EL (cell line): Measurements from ENCODE around the gene ZNF37A.
A peak's percentile ranks its signal among the peaks of the same experiment; 100 is the strongest.

Experiments used
- DNase-seq: peaks from one replicate; pipeline ENCODE4 v3.0.0-alpha.2; 2016

Gene ZNF37A

DNA sequence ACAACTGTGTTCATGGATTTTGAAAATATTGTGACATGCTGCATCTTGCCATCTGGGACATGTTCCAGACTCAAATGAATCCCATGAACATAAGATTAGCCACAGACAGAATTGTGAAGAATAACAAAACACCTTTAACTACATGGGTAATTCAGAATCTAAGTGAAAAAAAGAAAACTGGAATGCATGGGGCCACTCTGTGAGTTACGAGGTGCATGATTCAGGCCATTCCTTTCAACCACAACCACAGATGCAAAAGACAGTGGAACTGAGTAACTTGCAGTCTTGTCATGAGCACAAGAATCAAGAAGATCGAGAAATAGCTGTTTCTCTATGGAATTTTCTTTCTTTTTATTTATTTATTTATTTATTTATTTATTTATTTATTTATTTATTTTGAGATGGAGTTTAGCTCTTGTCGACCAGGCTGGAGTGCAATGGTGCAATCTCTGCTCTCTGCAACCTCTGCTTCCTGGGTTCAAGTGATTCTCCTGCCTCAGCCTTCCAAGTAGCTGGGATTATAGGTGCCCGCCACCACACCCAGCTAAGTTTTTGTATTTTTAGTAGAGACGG is 56.8 kb downstream of the ZNF37A start:
- DNase-seq, result peak; percentile 20

DNA sequence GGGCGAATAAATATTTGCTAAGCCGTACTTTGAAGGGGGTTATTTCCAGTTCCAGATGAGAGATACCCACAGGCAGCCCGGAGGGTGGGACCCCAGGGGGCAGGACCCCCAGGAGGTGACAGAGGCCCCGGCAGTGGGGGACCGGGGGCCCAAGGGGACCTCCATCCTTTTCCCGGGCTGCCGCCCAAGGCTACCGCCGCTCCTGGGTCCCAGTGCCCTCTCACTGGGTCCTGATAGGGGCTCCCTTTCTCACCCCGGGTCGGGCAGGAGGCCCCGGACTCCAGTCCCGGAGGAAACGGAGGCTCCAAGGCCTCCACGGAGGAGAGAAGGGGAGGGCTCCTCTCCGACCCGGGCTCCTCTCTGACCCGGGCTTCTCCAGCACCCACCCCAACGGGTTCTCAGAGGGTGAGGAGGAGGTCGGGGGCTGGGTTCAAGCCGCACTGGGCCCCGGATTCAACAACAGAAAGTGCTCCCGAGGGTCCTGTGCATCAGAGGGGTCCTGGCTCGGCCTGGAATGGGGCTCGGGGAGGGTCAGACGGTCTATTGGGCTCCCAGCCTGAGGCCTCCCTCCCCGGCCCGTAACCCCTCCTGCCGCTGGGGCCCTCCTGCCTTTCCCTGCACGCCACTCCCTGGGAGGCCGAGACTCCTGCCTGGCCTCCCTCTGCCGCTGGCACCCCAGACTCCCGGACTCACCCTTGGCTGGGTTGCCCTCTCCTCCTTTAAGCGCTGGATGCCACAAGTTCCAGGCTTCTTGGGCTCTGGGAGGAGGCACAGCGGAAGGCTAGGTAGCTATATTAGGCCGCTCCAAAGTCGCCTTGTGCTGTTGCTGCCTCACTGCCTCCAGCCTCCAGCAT is 62.5 kb downstream of the ZNF37A start:
- no peak for DNase-seq

DNA sequence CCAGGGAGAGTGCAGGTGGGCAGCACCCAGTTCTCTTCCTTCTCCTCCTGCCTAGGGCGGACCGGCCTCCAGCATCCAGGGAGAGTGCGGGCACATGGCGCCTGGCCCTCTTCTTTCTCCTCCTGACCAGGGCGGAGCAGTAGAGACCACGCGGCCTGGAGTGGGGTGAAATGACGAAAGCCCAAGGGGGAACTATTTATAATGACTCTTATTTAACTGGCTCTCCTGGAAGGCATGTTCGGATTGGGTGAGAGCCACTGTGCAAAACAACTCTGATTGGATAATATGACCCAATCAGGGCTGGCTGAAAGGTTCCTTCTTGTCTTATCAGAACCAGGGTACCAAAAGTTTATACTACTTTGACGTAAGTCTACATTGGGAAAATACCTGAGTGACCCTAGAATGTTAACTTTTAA is 63.1 kb downstream of the ZNF37A start:
- DNase-seq, result no peak

DNA sequence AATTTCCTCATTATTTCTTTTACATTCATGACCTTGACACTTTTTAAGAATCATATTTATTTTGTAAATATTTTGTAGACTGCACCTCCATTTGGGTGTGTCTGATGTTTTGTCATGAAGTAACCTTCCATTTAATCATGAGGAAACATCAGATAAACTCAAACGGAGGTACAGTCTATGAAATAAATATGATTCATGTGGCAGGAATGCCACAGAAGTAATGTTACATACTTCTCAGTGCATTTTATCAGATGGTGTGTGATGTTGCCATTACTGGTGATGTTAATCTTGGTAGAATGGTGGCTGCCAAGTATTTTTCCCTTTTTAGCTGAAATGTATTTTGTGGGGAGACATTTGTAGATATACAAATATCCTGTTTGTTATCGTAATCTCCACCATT is 64.9 kb downstream of the ZNF37A start:
- peak; percentile 3 for DNase-seq

- no peak for DNase-seq
Measured at GRCh38 chr10:38163617-38164016, 69.5 kb downstream of the ZNF37A start.

DNA sequence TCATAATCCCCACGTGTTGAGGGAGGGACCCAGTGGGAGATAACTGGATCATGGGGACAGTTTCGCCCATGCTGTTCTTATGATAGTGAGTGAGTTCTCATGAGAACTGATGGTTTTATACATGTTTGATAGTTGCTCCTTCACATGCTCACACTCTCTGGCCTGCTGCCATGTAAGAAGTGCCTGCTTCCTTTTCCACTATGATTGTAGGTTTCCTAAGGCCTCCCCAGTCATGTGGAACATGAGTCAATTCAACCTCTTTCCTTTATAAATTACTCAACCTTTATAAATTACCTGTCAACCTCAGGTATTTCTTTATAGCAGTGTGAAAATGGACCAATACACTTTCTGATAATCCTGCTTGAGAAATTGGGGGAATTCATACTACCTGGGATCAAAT is 80.2 kb downstream of the ZNF37A start:
- DNase-seq, result no peak

- no peak for DNase-seq
Measured at GRCh38 chr10:38184477-38184876, 90.3 kb downstream of the ZNF37A start.
